Measurements from ENCODE around the gene CACNA1F. TPM values are rescaled to one million over a fixed set of nuclear protein-coding genes. Genes with fewer than 3 reads are reported as not detected.

Gene CACNA1F
- total and polyA plus RNA-seq, 2 experiments from 2014 or later: not detected

DNA sequence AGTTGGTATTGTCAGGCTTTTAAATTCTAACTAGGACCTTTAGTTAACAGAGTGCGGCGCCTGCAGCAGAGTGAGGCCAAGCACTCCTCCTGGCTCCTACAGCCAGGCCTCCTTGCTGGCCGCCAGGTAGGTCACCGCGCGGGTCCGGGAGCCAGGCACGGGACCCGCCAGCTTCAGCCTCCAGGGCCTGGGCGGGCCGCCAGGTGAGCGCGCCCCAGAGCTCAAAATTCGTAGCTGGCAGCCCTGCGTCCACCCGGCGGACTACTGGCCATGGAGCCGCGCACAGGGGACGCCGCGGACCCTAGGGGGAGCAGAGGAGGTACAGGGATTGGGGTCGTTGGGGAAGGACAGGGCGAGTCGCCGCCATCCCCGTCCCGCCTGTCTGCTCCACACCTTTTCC lies 70.5 kb downstream of the CACNA1F start, which contains the start of gene MAGIX:
Gene MAGIX, plus strand, starts transcription at position 139 of the 400 bp plus-strand sequence. Its CDS starts 132 bp downstream, at position 271.
- Histone ChIP-seq H3K9me2 (ENCODE audit: insufficient read depth) (no peaks in the 10 kb centered on the region), H2AFZ (peak within 1 kb of the TSS; percentile 83), H3K9me3 (ENCODE audit: low read depth) (no peaks in the 10 kb centered on the region), H4K20me1 (ENCODE audit: insufficient read depth) (no peaks in the 10 kb centered on the region), H3K9ac (peak within 1 kb of the TSS; percentile 87), H3K4me1 (ENCODE audit: insufficient read depth) (peaks cover 4% of the 10 kb centered on the region; the same call in 1 of the 2 replicates), H3K27ac (peak within 1 kb of the TSS; percentile 91), H3K79me2 (ENCODE audit: insufficient read depth) (no peaks in the 10 kb centered on the region), H3K4me3 (peak within 1 kb of the TSS; percentile 61), H3K27me3 (replicated peaks; ENCODE audit: insufficient read depth) (no peaks in the 10 kb centered on the region), H3K4me2 (ENCODE audit: unreplicated experiment) (peak within 1 kb of the TSS; percentile 35), H3K36me3 (ENCODE audit: low read depth) (no peaks in the 10 kb centered on the region), H3F3A (ENCODE audit: insufficient read depth) (no peaks in the 10 kb centered on the region)
- WGBS, 2 experiments (ENCODE audit: low coverage in 1 of 2, low lambda C conversion rate in 2 of 2, missing lambda C conversion rate in 2 of 2): 64 to 97% methylated on average over 5 to 11 of the region's 28 CpGs
- in situ Hi-C loops (cut with MboI): no loop called here
- no peak for TF ChIP-seq EZH2 (IDR thresholded peaks at IDR 0.05; ENCODE audit: insufficient read depth, poor library complexity, severe bottlenecking)
- TF ChIP-seq EZH2phosphoT487 (IDR thresholded peaks at IDR 0.05; ENCODE audit: insufficient read depth, low read depth): no peak
- no peak for DNase-seq

GRCh38 chrX:49161632-49162031 lies 71.5 kb downstream of the CACNA1F start:
- no peak for DNase-seq
- Histone ChIP-seq H3K4me2 (ENCODE audit: unreplicated experiment) (no peak overlapping the region), H3K4me1 (ENCODE audit: insufficient read depth) (no peaks in the 10 kb centered on the region), H3K36me3 (ENCODE audit: low read depth) (no peaks in the 10 kb centered on the region), H3K79me2 (ENCODE audit: insufficient read depth) (no peaks in the 10 kb centered on the region), H4K20me1 (ENCODE audit: insufficient read depth) (no peaks in the 10 kb centered on the region), H3K9me2 (ENCODE audit: insufficient read depth) (no peaks in the 10 kb centered on the region), H3K9ac (no peak overlapping the region), H3K9me3 (ENCODE audit: low read depth) (no peaks in the 10 kb centered on the region), H3K4me3 (no peak overlapping the region), H3K27me3 (replicated peaks; ENCODE audit: insufficient read depth) (no peaks in the 10 kb centered on the region), H2AFZ (no peak overlapping the region), H3F3A (ENCODE audit: insufficient read depth) (no peaks in the 10 kb centered on the region), H3K27ac (no peak overlapping the region)
- no peak for TF ChIP-seq EZH2 (IDR thresholded peaks at IDR 0.05; ENCODE audit: insufficient read depth, poor library complexity, severe bottlenecking)
- TF ChIP-seq EZH2phosphoT487 (IDR thresholded peaks at IDR 0.05; ENCODE audit: insufficient read depth, low read depth): no peak
- in situ Hi-C loops (cut with MboI): no loop called here
- 93 to 96% methylated on average over 5 of the region's 5 CpGs for WGBS, 2 experiments (ENCODE audit: low coverage in 1 of 2, low lambda C conversion rate in 2 of 2, missing lambda C conversion rate in 2 of 2)

- no peaks in the 10 kb centered on the region for H4K20me1 ChIP-seq (ENCODE audit: insufficient read depth)
- H3F3A ChIP-seq (ENCODE audit: insufficient read depth): no peaks in the 10 kb centered on the region
- in situ Hi-C loops (cut with MboI): no loop called here
- WGBS, 2 experiments (ENCODE audit: low coverage in 1 of 2, low lambda C conversion rate in 2 of 2, missing lambda C conversion rate in 2 of 2): 100% methylated on average over 2 of the region's 2 CpGs
- no peaks in the 10 kb centered on the region for H3K27me3 ChIP-seq (replicated peaks; ENCODE audit: insufficient read depth)
- no peaks in the 10 kb centered on the region for H3K36me3 ChIP-seq (ENCODE audit: low read depth)
- no peaks in the 10 kb centered on the region for H3K9me3 ChIP-seq (ENCODE audit: low read depth)
- H3K4me1 ChIP-seq (ENCODE audit: insufficient read depth): no peaks in the 10 kb centered on the region
- no peak for TF ChIP-seq EZH2phosphoT487 (IDR thresholded peaks at IDR 0.05; ENCODE audit: insufficient read depth, low read depth)
- TF ChIP-seq EZH2 (IDR thresholded peaks at IDR 0.05; ENCODE audit: insufficient read depth, poor library complexity, severe bottlenecking): no peak
- no peaks in the 10 kb centered on the region for H3K9me2 ChIP-seq (ENCODE audit: insufficient read depth)
- H3K27ac ChIP-seq: no peak overlapping the region
- H3K79me2 ChIP-seq (ENCODE audit: insufficient read depth): no peaks in the 10 kb centered on the region
- no peak overlapping the region for H3K4me2 ChIP-seq (ENCODE audit: unreplicated experiment)
- H2AFZ ChIP-seq: no peak overlapping the region
- no peak overlapping the region for H3K4me3 ChIP-seq
- H3K9ac ChIP-seq: no peak overlapping the region
- no peak for DNase-seq
These were observed 72.2 kb downstream of the CACNA1F start for GRCh38 chrX:49160908-49161307.

DNA sequence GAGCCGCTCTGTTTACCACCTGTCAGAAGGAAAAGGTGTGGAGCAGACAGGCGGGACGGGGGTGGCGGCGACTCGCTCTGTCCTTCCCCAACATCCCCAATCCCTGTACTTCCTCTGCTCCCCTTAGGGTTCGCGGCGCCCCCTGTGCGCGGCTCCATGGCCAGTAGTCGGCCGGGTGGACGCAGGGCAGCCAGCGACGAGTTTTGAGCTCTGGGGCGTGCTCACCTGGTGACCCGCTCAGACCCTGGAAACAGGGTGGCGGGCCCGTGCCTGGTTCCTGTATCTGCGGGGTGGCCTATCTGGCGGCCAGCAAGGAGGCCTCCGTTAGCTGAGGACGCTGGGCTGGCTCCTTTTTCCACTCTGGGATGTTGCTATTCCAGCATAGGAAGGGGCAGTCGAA lies 75.9 kb downstream of the CACNA1F start:
- Histone ChIP-seq H3K36me3 (ENCODE audit: low read depth) (no peaks in the 10 kb centered on the region), H3K9ac (no peak overlapping the region), H3K27me3 (replicated peaks; ENCODE audit: insufficient read depth) (no peaks in the 10 kb centered on the region), H3K27ac (no peak overlapping the region), H3K79me2 (ENCODE audit: insufficient read depth) (no peaks in the 10 kb centered on the region), H3K4me3 (no peak overlapping the region), H3F3A (ENCODE audit: insufficient read depth) (no peaks in the 10 kb centered on the region), H4K20me1 (ENCODE audit: insufficient read depth) (no peaks in the 10 kb centered on the region), H3K4me1 (ENCODE audit: insufficient read depth) (peaks cover 4% of the 10 kb centered on the region; the same call in 1 of the 2 replicates), H3K9me2 (ENCODE audit: insufficient read depth) (no peaks in the 10 kb centered on the region), H2AFZ (no peak overlapping the region), H3K9me3 (ENCODE audit: low read depth) (no peaks in the 10 kb centered on the region), H3K4me2 (ENCODE audit: unreplicated experiment) (no peak overlapping the region)
- 82 to 86% methylated on average over 14 to 24 of the region's 25 CpGs for WGBS, 2 experiments (ENCODE audit: low coverage in 1 of 2, low lambda C conversion rate in 2 of 2, missing lambda C conversion rate in 2 of 2)
- TF ChIP-seq EZH2phosphoT487 (IDR thresholded peaks at IDR 0.05; ENCODE audit: insufficient read depth, low read depth) (no peak), EZH2 (IDR thresholded peaks at IDR 0.05; ENCODE audit: insufficient read depth, poor library complexity, severe bottlenecking) (no peak)
- in situ Hi-C loops (cut with MboI): no loop called here
- no peak for DNase-seq

Data from GM23248 (cell line).